HEK293T (cell line): ENCODE data around the gene SMG6.

Experiments
- SUZ12 ChIP-seq: fragments of 450-650 bp; IDR thresholded peaks from 2 replicates; pipeline ENCODE4 v1.6.1; 2016; ENCODE audit warnings: mild to moderate bottlenecking
- ZNF384 ChIP-seq: fragments of 450-650 bp; IDR thresholded peaks from 2 replicates; pipeline ENCODE4 v1.6.1; 2016

DNA sequence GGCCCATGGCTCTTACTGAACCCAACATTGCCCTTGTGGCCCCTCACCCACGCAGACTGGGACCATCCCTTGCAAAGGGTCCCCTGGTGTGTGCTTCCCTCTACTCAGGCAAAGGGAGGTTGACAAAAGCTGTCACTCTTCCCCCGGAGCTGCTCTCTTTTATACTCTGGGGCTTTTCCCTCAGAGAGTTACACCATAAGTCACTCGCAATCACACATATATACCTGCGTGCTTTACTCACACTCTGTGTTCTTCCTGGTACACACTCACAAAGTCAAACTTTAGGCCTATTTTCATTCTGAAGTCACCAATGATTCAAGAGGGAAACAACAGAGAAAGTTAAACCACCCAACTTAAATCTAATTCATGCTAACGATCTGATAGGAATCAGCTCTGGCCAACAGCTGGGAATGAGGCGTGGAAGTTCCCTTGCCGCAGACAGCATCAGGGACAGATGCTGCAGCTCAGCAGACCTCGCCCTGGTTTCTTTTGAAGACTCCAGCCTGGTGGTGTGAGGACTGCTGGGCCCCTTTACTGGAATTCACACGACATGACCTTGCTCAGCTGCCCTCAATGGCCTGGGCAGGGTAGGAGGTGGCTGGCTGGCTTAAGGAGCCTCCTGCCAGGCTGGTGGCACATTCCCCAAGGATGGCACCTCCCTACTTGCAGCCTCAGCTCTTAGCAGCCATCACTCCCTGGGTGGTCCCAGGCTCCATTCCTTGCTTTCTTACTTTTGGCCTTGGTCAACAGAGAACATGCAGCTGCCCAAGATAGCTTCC, 221.4 kb downstream of the SMG6 start:
- TF ChIP-seq SUZ12: no peak
- no peak for TF ChIP-seq ZNF384
